ENCODE data around the gene TMEM74B. TPM values are rescaled to one million over a fixed set of nuclear protein-coding genes. Genes with fewer than 3 reads are reported as not detected.
"Not testable (repeated sequence)": the region's sequence is repeated elsewhere in the genome, so short reads cannot be mapped to it uniquely, and the experiment has no call there.

The TMEM74B gene
- 1 to 10 TPM; 2.5 to 6.7 (median 3.4) TPM for polyA plus RNA-seq (ENCODE audit: insufficient read length in 3 of 3)
- long read RNA-seq, donor 1 = 0 reads
- long read RNA-seq, donor 2 = 0 reads
- long read RNA-seq, donor 3, partial matches to known transcripts = 0 of 1 reads
- long read RNA-seq, donor 3, other reads (novel, unspliced or antisense) = 0 of 1 reads
- long read RNA-seq, donor 4 = 0 reads
- long read RNA-seq, donor 5 = 0 reads
- long read RNA-seq, donor 6 = 0 reads
- long read RNA-seq, donor 7, partial matches to known transcripts = 0 of 1 reads
- long read RNA-seq, donor 7, other reads (novel, unspliced or antisense) = 0 of 1 reads
- long read RNA-seq, donor 8 = 0 reads
- long read RNA-seq, donor 9 = 0 reads
- long read RNA-seq, donor 10, partial matches to known transcripts = 0 of 1 reads
- long read RNA-seq, donor 10, other reads (novel, unspliced or antisense) = 0 of 1 reads
- long read RNA-seq, donor 11, partial matches to known transcripts = 0 of 2 reads
- long read RNA-seq, donor 11, other reads (novel, unspliced or antisense) = 0 of 2 reads
- long read RNA-seq, donor 12 = 0 reads
- long read RNA-seq, donor 13, partial matches to known transcripts = 0 of 1 reads
- long read RNA-seq, donor 13, other reads (novel, unspliced or antisense) = 0 of 1 reads
- long read RNA-seq, donor 14 = 0 reads
- long read RNA-seq, donor 15 = 0 reads
- long read RNA-seq, donor 16, partial matches to known transcripts = 0 of 4 reads
- long read RNA-seq, donor 16, other reads (novel, unspliced or antisense) = 0 of 4 reads

GRCh38 chr20:1184638-1185315, at the start of gene TMEM74B:
Gene TMEM74B, minus strand, starts transcription at chr20:1184981. Its CDS starts 1,180 bp downstream, at chr20:1183801.
- peak in 1 of 11 donors; percentile 4 for DNase-seq (ENCODE audit: extremely low read depth in 1 of 11, low read depth in 9 of 11, low spot score in 4 of 11)

- DNase-seq (ENCODE audit: extremely low read depth in 1 of 11, low read depth in 9 of 11, low spot score in 4 of 11) = no peak
Measured at GRCh38 chr20:1232286-1233111, 47.7 kb upstream of the TMEM74B start.

DNA sequence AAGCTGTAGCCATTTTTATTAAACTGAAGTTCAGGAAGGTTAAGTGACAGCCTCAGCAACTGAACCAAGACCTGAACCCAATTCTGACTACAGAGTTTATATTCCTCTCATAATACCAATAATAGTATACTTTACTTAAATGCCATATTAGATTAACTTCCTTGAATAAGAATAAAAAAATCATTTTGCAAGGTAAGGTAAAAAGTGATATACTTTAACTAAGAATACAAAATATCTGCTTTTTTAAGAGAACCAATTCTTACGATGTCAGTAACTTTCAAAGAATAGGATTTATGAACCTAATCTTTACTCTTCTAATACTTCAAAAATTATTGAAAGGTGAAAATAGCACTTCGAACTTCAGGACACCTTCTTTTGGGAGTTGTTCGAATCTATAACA, 44.8 kb upstream of the TMEM74B start:
- no peak for DNase-seq (ENCODE audit: extremely low read depth in 1 of 11, low read depth in 9 of 11, low spot score in 4 of 11)

- peak in 5 of 11 donors; percentile 12 to 57 (median 38) for DNase-seq (ENCODE audit: extremely low read depth in 1 of 11, low read depth in 9 of 11, low spot score in 4 of 11)
Measured at GRCh38 chr20:1225783-1226654, 41.2 kb upstream of the TMEM74B start, which contains the start of gene RAD21L1. Gene RAD21L1, plus strand, starts transcription at chr20:1226044. Its CDS starts 2,410 bp downstream, at chr20:1228454.

DNA sequence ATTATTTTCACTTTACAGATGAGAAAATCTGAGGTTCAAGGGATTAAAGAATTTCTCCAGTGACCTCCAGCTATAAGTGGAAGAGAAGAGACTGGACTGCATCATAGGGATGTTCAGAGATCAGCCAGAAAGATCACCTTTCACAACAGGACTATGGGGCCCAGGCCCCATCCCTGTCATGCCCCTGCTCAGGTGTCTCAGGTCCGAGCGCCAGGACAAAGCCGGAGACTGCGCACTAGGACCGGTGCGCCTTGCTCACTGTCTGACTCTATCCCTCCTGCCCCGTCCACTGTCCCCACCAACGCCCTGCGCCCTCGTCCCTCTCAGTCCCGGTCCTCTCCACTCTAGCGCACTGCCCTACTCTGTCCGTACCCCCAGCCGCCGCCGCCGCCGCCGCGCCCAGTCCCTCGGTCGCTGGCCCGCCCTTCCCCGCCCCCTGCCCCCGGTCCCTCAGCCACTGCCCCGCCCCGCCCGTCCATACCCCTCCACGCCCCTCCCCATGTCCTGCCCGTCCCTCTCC, 40.5 kb upstream of the TMEM74B start:
- DNase-seq (ENCODE audit: extremely low read depth in 1 of 11, low read depth in 9 of 11, low spot score in 4 of 11) = no peak

DNA sequence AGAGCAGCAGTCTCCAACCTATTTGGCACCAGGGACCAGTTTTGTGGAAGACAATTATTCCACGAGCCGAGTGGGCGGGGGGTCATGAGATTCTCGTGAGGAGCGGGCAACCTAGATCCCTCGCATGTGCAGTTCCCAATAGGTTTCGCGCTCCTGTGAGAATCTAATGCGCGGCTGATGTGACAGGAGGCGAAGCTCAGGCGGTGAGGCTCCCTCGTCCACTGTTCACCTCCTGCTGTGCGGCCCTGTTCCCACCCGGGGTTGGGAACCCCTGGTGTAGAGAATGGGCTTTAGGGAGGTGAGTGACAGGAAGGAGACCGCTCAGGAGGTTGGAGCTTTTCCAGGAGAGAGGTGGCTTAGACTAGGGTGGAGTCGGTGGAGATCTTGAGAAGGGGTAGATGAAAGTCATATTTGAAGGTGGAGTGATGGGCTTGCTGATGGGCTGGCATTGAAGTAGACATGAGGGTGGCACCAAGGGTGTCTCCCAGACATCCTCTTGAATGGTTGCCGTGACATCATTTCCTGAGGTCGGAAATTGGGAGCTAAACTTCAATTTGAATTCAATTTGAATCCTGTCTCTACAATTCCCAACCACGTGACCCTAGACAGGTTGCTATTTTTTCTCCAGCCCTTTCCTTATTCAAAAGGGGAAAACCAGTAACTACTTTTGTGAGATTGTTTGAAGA, 39.6 kb upstream of the TMEM74B start:
- DNase-seq (ENCODE audit: extremely low read depth in 1 of 11, low read depth in 9 of 11, low spot score in 4 of 11) = no peak

GRCh38 chr20:1222750-1223149, 38.0 kb upstream of the TMEM74B start:
- DNase-seq (ENCODE audit: extremely low read depth in 1 of 11, low read depth in 9 of 11, low spot score in 4 of 11) = not testable (repeated sequence)

DNA sequence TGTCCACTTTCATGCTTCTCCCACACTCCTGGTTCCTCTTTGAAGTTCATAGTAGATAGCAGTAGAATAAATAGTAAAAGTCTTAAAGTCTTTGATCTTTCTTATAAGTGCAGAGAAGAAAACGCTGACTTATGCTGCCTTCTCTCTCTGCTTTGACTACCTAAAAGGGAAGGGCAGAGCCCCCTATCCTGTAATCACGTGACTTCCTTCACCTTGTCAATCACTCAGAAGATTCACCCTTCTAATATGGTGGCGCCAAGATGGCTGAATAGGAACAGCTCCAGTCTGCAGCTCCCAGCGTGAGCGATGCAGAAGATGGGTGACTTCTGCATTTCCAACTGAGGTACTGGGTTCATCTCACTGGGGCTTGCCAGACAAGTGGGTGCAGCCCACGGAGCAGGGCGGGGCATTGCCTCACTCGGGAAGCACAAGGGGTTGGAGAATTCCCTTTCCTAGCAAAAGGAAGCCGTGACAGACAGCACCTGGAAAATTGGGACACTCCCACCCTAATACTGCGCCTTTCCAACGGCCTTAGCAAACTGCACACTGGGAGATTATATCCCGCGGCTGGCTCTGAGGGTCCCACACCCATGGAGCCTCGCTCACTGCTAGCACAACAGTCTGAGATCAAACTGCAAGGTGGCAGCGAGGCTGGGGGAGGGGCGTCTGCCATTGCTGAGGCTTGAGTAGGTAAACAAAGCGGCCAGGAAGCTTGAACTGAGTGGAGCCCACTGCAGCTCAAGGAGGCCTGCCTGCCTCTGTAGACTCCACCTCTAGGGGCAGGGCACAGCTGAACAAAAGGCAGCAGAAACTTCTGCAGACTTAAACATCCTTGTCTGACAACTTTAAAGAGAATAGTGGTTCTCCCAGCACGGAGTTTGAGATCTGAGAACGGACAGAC, 32.0 kb upstream of the TMEM74B start:
- not testable (repeated sequence) for DNase-seq (ENCODE audit: extremely low read depth in 1 of 11, low read depth in 9 of 11, low spot score in 4 of 11)

DNA sequence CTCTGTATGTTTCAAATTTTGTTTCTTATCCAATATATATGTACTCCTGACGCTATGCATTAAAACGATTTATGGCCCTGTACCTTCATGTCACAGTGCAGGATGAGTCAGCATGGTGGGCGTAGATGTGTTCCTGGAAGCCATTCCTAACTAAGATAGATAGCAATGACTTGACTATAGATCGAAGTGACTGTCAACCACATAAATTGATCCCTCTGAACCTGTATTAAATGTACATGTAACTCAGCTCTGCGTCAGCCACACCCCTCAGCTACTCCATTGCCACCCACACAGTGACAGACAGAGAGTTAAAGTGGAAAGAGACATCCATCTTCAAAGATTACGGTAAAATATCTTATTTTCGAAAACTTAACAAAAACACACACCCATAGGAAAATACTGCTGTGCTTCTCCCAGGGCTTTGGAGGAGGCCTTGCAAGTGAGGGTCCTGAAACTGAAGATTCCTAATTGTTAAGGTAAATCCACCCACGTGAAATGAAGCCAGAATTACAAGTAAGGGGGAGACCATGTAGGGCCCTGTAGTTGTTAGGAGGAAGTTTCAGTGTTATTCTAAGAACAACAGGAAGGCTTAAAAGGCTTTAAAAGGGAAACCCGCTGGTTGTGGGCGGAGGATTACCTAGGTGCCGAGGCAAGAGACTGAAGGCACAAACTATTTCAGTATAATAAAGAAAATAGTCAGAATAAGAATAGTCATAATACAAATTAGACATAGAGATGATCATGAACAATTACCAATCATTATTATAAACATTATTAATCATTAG, 30.8 kb upstream of the TMEM74B start:
- no peak for DNase-seq (ENCODE audit: extremely low read depth in 1 of 11, low read depth in 9 of 11, low spot score in 4 of 11)

DNA sequence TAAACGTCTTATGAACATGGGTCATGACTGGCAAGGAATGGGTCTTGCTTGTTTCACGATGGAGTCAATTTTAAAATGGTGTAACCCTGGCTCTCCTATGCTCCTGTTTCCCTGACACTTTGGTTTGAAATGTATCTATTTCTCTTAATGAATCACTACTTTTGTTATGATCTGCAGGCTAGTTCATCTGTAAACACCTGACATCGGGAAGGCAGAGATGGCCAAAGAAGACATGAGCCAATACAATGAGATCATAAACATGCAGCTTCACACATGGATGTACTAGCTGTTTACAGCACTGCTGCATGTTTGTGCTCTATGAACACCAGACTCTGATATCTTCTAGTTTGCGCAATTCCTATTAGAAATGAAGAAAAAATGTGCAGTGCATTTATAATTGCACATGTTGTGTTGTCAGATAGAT, 30.1 kb upstream of the TMEM74B start:
- DNase-seq (ENCODE audit: extremely low read depth in 1 of 11, low read depth in 9 of 11, low spot score in 4 of 11) = no peak

DNA sequence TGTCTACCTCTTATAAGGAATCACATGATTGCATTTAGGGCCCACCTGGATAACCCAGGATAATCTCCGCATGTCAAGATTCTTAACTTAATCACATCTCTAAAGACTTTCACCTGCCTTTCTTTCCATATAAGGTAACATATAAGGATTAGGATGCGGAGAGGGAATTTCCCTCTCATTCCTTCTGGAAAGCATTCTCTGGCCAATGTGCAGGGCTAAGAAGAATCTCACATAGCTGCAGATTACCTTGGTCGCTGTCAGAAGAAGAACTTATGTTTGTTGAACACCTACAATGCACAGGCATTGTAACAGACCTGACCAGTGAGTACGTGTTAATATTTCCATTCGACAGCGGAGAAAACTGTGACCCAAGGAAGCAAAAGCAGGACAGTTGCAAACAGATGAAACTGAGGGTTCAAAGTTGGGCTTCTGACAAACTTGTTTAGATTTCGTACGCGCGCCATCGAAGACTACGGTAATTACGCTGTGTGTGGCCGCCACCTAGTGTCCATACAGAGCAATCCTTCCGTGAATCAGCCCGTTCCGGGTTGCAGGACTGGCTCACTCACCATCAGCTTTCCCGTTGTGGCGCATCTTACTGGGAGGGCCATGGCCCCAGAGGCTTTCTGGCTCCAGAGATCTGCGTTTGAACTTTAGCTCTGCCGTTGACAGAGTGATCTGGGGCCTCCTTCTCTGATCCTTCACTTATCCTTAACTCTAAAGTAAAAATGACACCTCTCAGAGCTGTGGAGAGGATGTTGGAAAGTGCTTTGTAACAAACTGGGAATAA, 28.0 kb upstream of the TMEM74B start:
- DNase-seq (ENCODE audit: extremely low read depth in 1 of 11, low read depth in 9 of 11, low spot score in 4 of 11) = peak in 6 of 11 donors; percentile 33 to 59 (median 50)

DNA sequence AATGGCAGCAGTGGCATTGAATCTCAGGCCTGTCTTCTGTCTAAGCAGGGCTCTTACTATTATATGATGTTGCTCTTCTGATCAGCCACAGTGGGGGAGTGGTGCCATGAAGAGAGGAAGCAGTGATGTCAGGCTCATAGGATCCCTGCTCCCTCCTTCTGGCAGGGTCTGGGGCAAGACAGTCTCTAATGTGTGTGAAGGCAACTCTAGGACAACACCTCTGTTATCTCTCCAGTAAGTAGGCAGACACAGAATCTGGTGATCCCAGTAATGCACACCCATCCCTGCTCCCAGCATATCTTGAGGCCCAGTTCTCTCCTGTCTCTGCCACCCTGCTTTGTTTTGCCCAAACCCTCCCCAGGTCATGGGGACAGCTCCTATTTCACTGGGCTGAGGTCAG, 27.2 kb upstream of the TMEM74B start:
- no peak for DNase-seq (ENCODE audit: extremely low read depth in 1 of 11, low read depth in 9 of 11, low spot score in 4 of 11)

- no peak for DNase-seq (ENCODE audit: extremely low read depth in 1 of 11, low read depth in 9 of 11, low spot score in 4 of 11)
Measured at GRCh38 chr20:1210501-1210900, 25.7 kb upstream of the TMEM74B start.
